Fibroblast of the aortic adventitia (primary cell): ENCODE measurements around the gene EEF2. TPM values are rescaled to one million over a fixed set of nuclear protein-coding genes. Genes with fewer than 3 reads are reported as not detected.

Experiments
- DNase-seq: peaks from one replicate; pipeline ENCODE4 v3.0.0-alpha.2; 2010; ENCODE audit warnings: low read depth
- H3K4me3 ChIP-seq: 2 replicates; pipeline ENCODE4 v1.5.1; 2011; ENCODE audit warnings: low read depth, mild to moderate bottlenecking, control low read depth, low read length, moderate library complexity
- CTCF ChIP-seq: IDR thresholded peaks from 2 replicates; pipeline ENCODE4 v1.5.1; 2011; ENCODE audit warnings: mild to moderate bottlenecking, low read length, control low read depth, inconsistent platforms; ENCODE audit not compliant: insufficient read depth
- total RNA-seq: library from RNA; depleted of rRNA; stranded (reverse); fragments of >200 nt; gene quantifications from 2 replicates; pipeline ENCODE4 v1.2.3, GENCODE V29; 2012; ENCODE audit warnings: low replicate concordance

The EEF2 gene
- total RNA-seq, 1 donor: 1,964 TPM

- DNase-seq: no peak
- TF ChIP-seq CTCF: no peak
- H3K4me3 ChIP-seq: no peak overlapping the region
Measured at GRCh38 chr19:4019578-4019977, 34.3 kb upstream of the EEF2 start.

DNA sequence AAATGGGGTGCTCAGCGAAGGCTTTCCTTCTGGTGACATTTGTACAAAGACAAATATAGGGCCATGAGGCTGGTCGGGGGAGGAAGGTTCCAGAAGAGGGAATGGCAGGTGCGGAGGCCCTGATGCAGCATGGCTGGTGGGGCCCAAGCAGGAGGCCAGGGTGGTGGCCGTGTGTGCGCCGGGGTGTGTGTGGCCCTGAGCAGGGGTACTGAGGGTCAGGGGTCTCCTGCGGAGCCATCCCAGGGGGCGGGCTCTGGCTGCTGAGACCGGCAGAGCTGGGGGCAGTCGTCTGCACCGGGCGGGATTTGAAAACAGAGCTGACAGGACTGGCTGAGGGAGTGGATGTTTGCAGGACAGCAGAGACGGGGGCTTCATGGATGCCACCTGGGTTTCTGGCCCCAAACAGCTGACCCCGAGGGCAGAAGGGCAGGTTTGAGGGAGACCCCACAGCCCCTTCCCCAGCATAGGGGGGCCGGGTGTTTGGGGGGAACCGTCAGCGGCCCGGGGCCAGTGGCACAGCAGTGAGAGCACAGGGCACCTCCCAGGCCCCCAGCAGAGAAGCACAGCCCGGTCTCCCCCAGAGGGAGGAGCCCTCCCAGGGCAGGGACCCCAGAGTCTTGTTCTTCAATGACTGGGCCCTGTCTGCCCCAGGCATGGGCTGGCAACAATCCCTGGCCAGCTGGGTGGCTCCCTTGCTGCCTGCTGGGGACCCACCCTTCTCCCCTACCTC is 33.7 kb upstream of the EEF2 start:
- DNase-seq: no peak
- no peak overlapping the region for H3K4me3 ChIP-seq
- TF ChIP-seq CTCF: no peak

DNA sequence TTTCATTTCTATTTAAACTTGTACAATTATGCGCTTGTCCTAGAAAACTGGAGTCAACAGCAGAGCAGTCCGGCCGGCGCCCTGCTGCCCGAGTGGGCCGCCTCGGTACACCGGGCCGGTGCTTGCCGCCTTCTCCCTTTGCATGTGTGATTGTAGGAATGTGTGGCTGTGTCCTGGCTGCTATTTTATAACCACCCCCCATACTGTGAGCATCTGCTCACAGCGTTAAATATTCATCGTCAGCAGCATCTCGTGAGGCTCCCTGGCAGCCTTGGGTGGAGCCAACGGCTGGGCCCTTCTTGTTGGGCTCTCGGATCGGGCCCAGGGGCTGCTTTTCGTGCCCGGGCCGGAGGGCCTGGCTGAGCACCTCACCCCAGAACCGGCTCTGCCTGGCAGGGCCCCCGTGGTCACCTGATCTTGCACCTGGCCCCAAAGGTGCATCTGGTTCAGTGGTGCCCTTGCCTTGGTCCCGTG is 32.9 kb upstream of the EEF2 start:
- no peak for TF ChIP-seq CTCF
- no peak for DNase-seq
- H3K4me3 ChIP-seq: no peak overlapping the region

- H3K4me3 ChIP-seq: no peak overlapping the region
- TF ChIP-seq CTCF: no peak
- no peak for DNase-seq
Measured at GRCh38 chr19:4016903-4017638, 31.8 kb upstream of the EEF2 start.

DNA sequence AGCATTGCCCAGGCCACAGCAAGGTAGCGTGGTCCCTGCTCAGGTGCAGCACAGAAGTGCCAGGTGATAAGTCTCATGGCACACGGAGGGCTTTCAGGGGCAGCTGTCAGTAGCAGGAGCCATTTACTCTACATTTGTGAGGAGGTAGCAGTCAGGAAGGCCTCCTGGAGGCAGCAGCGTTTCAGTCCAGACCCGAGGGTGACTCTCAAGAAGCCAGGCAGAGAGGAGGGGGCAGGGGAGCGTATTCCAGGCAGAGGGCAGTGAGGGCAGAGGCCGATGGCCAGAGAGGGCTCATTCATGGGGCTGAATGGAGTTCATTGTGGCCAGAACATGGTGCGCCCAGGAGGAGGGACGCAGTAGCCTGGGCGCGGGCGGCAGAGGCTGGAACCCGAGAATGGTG is 31.2 kb upstream of the EEF2 start:
- no peak overlapping the region for H3K4me3 ChIP-seq
- no peak for DNase-seq
- no peak for TF ChIP-seq CTCF

DNA sequence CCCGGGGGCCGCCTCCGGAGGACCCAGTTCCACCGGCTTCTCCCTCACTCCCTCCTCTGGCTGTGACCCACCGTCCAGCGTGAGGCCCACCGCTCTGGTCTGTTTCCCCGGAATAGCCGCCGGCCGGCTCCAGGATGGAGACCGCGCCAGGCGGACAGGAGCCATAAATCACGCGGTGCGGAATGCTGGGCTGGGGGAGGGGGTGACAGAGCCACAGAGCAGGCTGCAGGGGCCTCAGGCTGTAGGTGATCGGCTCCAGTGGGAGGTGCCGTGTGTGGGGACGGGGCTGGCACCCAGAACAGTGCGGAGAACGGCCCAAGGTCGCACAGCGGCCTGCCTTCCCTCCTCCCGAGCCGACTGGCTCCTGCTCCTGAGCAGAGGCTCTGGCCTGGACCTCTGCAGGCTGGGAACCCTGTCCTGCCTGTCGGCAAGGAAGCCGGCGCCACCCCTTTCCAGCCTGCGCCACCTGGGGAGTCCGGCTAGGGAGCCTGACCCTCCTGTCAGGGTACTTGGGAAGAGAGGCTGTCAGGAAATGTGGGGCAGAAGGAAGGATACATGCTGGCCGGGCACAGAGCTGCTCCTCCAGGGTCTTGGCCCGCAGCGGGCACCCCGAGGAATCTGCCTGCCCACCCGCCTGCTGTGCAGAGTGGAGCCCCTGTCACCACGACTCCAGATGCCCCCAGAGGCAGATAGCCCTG is 30.6 kb upstream of the EEF2 start:
- no peak for TF ChIP-seq CTCF
- DNase-seq: no peak
- H3K4me3 ChIP-seq: no peak overlapping the region
